ENCODE data around the gene EIF2S2.

Gene EIF2S2

DNA sequence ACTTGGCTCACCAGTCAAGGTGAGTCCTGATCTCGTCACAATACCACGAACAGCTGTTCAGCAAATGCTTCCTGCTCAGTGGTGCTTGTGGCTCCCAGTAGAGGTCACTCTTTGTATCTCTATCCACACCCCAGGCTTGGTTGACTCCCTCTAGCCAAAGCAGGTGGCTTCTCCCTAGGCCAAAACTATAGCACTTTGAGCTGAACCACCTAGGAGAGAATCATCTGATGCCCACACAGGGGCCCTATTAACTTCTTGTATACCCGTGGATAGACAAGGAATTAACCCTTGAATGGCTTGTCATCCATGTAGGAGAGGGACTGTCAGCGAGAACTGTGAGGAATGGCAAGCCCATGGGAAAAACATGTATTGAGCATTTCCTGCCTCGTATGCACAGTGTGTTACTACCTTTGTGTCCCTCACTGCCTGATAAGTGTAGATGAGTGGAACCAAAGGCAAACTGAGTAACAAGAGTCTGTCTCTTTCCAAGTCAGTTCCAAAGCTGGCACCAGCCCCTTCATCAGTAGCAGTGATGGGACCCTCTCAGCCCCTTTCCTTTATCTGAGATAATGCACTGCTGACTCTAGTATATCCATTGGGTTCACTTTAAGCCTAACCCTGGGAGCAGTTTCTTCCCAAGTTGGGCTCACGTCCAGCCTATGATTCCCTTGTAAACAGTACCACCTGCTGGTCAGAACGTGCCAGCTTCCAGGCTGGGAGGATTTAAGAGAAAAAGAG is 42.5 kb downstream of the EIF2S2 start:
- Histone ChIP-seq H3K4me3 (ENCODE audit: insufficient read depth, low read length, poor library complexity, severe bottlenecking) (no peak overlapping the region), H3K4me2 (ENCODE audit: low read depth, low read length, poor library complexity, severe bottlenecking) (no peak overlapping the region), H2AFZ (ENCODE audit: low read depth, low read length, severe bottlenecking) (no peak overlapping the region), H3K79me2 (ENCODE audit: insufficient read depth, low read length) (peaks cover 81% of the 10 kb centered on the region), H3F3A (ENCODE audit: insufficient read depth) (peaks cover 4% of the 10 kb centered on the region; the same call in 1 of the 2 replicates), H3K9ac (ENCODE audit: low read length) (no peak overlapping the region), H3K9me3 (ENCODE audit: insufficient read depth, low read length) (no peaks in the 10 kb centered on the region), H3K36me3 (ENCODE audit: low read length) (0 out of 2 replicates have a peak, but pooled peaks cover 3% of the 10 kb centered on the region), H3K9me2 (replicated peaks; ENCODE audit: insufficient read depth, low read length) (no peaks in the 10 kb centered on the region), H4K20me1 (ENCODE audit: low read depth, low read length) (no peaks in the 10 kb centered on the region), H3K27ac (ENCODE audit: low read depth, low read length) (no peak overlapping the region), H3K27me3 (ENCODE audit: low read length) (no peaks in the 10 kb centered on the region)
- TF ChIP-seq, protein P1, sequence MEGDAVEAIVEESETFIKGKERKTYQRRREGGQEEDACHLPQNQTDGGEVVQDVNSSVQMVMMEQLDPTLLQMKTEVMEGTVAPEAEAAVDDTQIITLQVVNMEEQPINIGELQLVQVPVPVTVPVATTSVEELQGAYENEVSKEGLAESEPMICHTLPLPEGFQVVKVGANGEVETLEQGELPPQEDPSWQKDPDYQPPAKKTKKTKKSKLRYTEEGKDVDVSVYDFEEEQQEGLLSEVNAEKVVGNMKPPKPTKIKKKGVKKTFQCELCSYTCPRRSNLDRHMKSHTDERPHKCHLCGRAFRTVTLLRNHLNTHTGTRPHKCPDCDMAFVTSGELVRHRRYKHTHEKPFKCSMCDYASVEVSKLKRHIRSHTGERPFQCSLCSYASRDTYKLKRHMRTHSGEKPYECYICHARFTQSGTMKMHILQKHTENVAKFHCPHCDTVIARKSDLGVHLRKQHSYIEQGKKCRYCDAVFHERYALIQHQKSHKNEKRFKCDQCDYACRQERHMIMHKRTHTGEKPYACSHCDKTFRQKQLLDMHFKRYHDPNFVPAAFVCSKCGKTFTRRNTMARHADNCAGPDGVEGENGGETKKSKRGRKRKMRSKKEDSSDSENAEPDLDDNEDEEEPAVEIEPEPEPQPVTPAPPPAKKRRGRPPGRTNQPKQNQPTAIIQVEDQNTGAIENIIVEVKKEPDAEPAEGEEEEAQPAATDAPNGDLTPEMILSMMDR (IDR thresholded peaks at IDR 0.05; ENCODE audit: insufficient read depth, low read length, poor library complexity, severe bottlenecking) = peak; percentile 80
- no peak for TF ChIP-seq EZH2phosphoT487 (conservative IDR thresholded peaks at IDR 0.05; ENCODE audit: low read length)

- H2AFZ ChIP-seq (ENCODE audit: low read depth, low read length, severe bottlenecking) = no peak overlapping the region
- H3K79me2 ChIP-seq (ENCODE audit: insufficient read depth, low read length) = peaks cover 93% of the 10 kb centered on the region
- no peaks in the 10 kb centered on the region for H3K9me2 ChIP-seq (replicated peaks; ENCODE audit: insufficient read depth, low read length)
- no peaks in the 10 kb centered on the region for H3K27me3 ChIP-seq (ENCODE audit: low read length)
- no peak overlapping the region for H3K4me2 ChIP-seq (ENCODE audit: low read depth, low read length, poor library complexity, severe bottlenecking)
- H3K27ac ChIP-seq (ENCODE audit: low read depth, low read length) = no peak overlapping the region
- H3K36me3 ChIP-seq (ENCODE audit: low read length) = 0 out of 2 replicates have a peak, but pooled peaks cover 3% of the 10 kb centered on the region
- H3K4me3 ChIP-seq (ENCODE audit: insufficient read depth, low read length, poor library complexity, severe bottlenecking) = no peak overlapping the region
- no peaks in the 10 kb centered on the region for H3K9me3 ChIP-seq (ENCODE audit: insufficient read depth, low read length)
- H3F3A ChIP-seq (ENCODE audit: insufficient read depth) = peaks cover 4% of the 10 kb centered on the region; the same call in 1 of the 2 replicates
- H3K9ac ChIP-seq (ENCODE audit: low read length) = no peak overlapping the region
- no peaks in the 10 kb centered on the region; the same call in 1 of the 2 replicates for H4K20me1 ChIP-seq (ENCODE audit: low read depth, low read length)
- no peak for TF ChIP-seq EZH2phosphoT487 (conservative IDR thresholded peaks at IDR 0.05; ENCODE audit: low read length)
- TF ChIP-seq, protein P1 (IDR thresholded peaks at IDR 0.05; ENCODE audit: insufficient read depth, low read length, poor library complexity, severe bottlenecking) = no peak
Observed at GRCh38 chr20:34068001-34068400, 44.0 kb downstream of the EIF2S2 start.

DNA sequence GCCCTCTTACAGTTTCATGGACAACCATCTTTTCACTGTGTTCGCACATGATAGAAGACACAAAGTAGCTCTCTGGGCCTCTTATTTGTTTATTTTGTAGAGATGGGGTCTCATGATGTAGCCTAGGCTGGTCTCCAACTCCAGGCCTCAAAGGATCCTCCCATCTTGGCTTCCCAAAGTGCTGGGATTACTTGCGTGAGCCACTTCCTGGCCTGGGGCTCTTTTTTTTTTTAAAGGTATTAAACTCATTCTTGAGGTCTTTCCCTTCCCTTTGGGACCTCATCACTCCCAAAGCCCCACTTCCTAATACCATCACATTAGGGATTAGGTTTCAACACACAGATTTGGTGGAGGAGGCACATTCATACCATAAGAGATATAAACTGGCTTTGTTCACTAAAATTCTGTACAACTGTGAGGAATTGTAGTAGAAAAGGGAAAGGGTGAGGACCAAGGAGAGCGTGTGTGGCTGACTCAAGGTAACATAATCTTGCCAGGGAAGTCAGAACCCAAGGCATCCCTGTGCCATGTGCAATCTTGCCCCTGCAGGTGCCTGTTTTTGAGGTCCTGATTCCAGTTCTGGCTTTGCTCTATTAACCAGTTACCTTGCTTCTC is 45.5 kb downstream of the EIF2S2 start:
- H3K4me2 ChIP-seq (ENCODE audit: low read depth, low read length, poor library complexity, severe bottlenecking) = no peak overlapping the region
- no peaks in the 10 kb centered on the region for H3K9me3 ChIP-seq (ENCODE audit: insufficient read depth, low read length)
- TF ChIP-seq EZH2phosphoT487 (conservative IDR thresholded peaks at IDR 0.05; ENCODE audit: low read length) = no peak
- TF ChIP-seq, protein P1 (IDR thresholded peaks at IDR 0.05; ENCODE audit: insufficient read depth, low read length, poor library complexity, severe bottlenecking) = no peak
- 0 out of 2 replicates have a peak, but pooled peaks cover 2% of the 10 kb centered on the region for H3K36me3 ChIP-seq (ENCODE audit: low read length)
- peaks cover 93% of the 10 kb centered on the region for H3K79me2 ChIP-seq (ENCODE audit: insufficient read depth, low read length)
- H3K27me3 ChIP-seq (ENCODE audit: low read length) = no peaks in the 10 kb centered on the region
- no peak overlapping the region for H3K9ac ChIP-seq (ENCODE audit: low read length)
- no peaks in the 10 kb centered on the region for H3K9me2 ChIP-seq (replicated peaks; ENCODE audit: insufficient read depth, low read length)
- no peak overlapping the region for H2AFZ ChIP-seq (ENCODE audit: low read depth, low read length, severe bottlenecking)
- H3F3A ChIP-seq (ENCODE audit: insufficient read depth) = peaks cover 4% of the 10 kb centered on the region; the same call in 1 of the 2 replicates
- H4K20me1 ChIP-seq (ENCODE audit: low read depth, low read length) = no peaks in the 10 kb centered on the region; the same call in 1 of the 2 replicates
- H3K27ac ChIP-seq (ENCODE audit: low read depth, low read length) = no peak overlapping the region
- no peak overlapping the region for H3K4me3 ChIP-seq (ENCODE audit: insufficient read depth, low read length, poor library complexity, severe bottlenecking)

All from SU-DHL-6 (cell line).